NCI-H2171 (cell line): ENCODE results near the gene SULF2.
"Not testable (repeated sequence)": the region's sequence is repeated elsewhere in the genome, so short reads cannot be mapped to it uniquely, and the experiment has no call there.

Experiments used
- DNase-seq: peaks from one replicate; lab custom pipeline; 2025; lab: John Stamatoyannopoulos, UW

The SULF2 gene

GRCh38 chr20:47804972-47805371 is 19.7 kb upstream of the SULF2 start:
- DNase-seq = not testable (repeated sequence)

GRCh38 chr20:47804224-47804825 is 19.0 kb upstream of the SULF2 start:
- DNase-seq = not testable (repeated sequence)

GRCh38 chr20:47802975-47803374 is 17.7 kb upstream of the SULF2 start:
- no peak for DNase-seq

GRCh38 chr20:47802226-47802920 is 17.1 kb upstream of the SULF2 start:
- no peak for DNase-seq

- DNase-seq = no peak
Measured at GRCh38 chr20:47801759-47802158, 16.5 kb upstream of the SULF2 start.

GRCh38 chr20:47801079-47801478 is 15.8 kb upstream of the SULF2 start:
- no peak for DNase-seq

GRCh38 chr20:47800623-47801022 is 15.3 kb upstream of the SULF2 start:
- peak; percentile 41 for DNase-seq

- DNase-seq = no peak
Measured at GRCh38 chr20:47799116-47799715, 13.9 kb upstream of the SULF2 start.

GRCh38 chr20:47796971-47797370 is 11.7 kb upstream of the SULF2 start:
- DNase-seq = no peak

- DNase-seq = no peak
Measured at GRCh38 chr20:47795214-47795907, 10.1 kb upstream of the SULF2 start.

GRCh38 chr20:47794264-47794663 is 9.0 kb upstream of the SULF2 start:
- not testable (repeated sequence) for DNase-seq

- peak; percentile 84 for DNase-seq
Measured at GRCh38 chr20:47792021-47792618, 6.8 kb upstream of the SULF2 start.

GRCh38 chr20:47791084-47791599 is 5.9 kb upstream of the SULF2 start:
- DNase-seq = no peak

- no peak for DNase-seq
Measured at GRCh38 chr20:47790580-47790965, 5.3 kb upstream of the SULF2 start.

- no peak for DNase-seq
Measured at GRCh38 chr20:47789764-47790579, 4.7 kb upstream of the SULF2 start.

GRCh38 chr20:47789081-47789763 is 3.9 kb upstream of the SULF2 start:
- DNase-seq = no peak

- no peak for DNase-seq
Measured at GRCh38 chr20:47788741-47789080, 3.4 kb upstream of the SULF2 start.

GRCh38 chr20:47786765-47787107 is 1.5 kb upstream of the SULF2 start:
- DNase-seq = no peak

GRCh38 chr20:47785854-47786764 is 828 bp upstream of the SULF2 start:
- peak; percentile 74 for DNase-seq
